GM18520 (cell line): ENCODE measurements around the gene ADAM33.

Experiments
- ATAC-seq: cut with Tn5 transposase; IDR thresholded peaks from one replicate; pipeline ENCODE4 v1.9.1; 2021; ENCODE audit not compliant: unreplicated experiment

The ADAM33 gene

DNA sequence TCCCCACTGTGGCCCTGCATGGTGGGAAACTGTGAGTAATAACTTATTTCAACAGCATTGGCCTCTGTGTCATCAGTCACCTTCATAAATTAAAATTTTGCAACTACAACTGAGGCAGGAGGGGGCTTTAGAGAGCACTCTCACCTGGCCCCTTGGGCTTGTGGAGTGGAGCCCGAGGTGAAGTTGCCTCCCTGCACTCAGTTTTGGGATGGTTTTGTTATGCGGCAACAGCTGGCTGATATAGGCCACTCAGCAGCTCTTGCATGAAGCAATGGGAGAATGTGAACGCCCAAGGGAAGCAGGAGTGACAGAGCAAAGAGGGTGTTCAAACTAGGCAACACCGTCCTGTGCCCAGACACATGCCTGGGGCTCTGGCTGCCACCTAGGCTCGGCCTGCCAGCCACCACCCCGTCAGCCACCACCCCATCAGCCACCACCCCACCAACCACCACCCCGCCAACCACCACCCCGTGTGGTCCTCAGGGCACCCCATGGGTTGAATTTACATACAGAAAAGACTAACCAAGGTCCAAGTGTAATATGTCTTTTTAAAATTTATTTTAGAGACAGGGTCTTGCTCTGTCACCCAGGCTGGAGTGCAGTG lies 14.3 kb downstream of the ADAM33 start:
- no peak for ATAC-seq

DNA sequence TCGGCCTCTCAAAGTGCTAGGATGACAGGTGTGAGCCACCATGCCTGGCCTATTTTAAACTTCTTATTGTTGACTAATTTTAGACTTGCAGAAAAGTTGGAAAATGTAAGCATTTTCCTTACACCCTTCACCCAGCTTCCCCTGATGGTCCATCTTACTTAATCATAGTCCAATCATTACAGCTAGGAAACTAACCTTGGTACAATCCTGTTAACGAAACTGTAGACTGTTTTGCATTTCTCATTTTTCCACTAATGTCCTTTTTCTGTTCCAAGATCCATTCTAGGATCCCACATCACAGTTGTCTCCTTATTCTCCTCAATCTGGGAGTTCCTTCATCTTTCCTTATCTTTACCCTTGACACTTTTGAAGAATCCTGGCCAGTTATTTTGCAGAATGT lies 18.0 kb downstream of the ADAM33 start:
- ATAC-seq: no peak

DNA sequence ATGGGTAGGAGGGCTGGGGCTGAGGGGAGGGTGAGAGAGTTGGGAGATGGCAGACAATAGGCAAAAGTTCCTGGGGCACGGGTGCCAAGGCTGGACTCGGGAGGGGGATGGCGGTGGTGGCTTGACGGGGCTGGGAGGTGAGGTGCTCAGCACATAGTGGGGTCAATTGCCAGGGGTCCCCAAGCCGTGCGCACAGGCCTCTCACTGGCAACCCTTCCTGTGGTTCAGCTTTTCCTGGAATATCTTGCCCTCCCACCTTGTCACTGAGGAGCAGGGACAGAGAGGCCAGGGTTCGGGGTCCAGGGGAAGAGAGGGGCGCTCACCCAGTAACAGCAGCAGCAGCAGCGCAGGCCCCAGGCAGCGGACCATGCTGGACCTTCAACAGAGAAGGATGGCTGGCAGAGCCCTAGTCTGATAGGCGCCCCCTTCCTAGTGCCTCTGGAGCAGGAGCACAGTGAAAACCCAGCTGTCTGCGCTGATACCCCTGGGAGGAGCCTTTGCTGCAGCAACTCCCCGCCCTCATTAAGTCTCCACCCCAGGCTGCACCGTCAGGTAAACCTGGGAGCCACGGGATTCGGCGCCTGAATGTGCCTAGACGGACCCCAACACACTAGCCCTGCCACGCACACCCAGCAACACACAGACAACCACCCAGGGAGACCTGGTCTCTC lies 18.6 kb downstream of the ADAM33 start, which contains the start of gene GFRA4:
TSS of gene GFRA4 (minus strand) at position 369 of the 671 bp plus-strand sequence. CDS start at position 369, 0 bp downstream.
- ATAC-seq: no peak

DNA sequence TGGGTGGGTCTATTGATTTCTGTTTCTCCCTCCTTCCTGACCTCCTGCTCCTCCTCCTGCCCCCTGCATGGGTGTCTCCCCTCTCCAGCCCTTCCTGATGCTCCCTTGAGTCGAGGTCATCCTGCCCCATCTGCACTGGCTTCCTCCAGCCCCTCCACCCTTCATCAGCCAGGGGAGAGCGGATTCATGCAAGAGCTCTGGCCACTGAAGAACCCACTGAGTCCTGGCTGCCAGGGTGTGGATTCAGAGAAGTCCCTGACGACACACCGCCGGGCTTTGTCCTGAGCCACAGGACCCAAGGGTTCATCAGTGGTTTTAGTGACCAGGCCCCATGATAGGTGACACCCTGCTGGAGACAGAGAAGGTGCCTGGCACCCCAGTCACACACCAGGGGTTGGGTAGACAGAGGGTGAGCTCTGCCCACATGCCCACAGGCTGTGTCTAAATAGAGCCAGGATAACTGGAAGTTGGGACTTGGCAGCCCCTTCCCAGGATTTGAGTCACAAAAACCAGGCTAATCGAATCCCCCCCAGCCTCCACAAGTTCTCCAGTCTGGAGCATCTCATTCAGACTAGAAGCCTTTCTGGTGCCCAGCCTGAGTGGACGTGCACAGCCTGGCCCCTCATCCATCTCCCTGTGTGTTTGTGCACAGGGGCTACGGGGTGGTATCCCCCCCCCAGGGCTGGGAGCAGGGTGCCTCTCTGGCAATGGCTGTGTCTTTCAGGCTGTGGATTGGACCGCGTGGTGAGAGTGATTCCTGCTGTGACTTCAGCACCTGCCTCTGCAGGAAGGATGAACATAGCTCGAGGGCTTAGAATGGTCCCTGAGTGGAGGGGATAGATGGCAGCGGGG lies 19.8 kb downstream of the ADAM33 start:
- no peak for ATAC-seq

DNA sequence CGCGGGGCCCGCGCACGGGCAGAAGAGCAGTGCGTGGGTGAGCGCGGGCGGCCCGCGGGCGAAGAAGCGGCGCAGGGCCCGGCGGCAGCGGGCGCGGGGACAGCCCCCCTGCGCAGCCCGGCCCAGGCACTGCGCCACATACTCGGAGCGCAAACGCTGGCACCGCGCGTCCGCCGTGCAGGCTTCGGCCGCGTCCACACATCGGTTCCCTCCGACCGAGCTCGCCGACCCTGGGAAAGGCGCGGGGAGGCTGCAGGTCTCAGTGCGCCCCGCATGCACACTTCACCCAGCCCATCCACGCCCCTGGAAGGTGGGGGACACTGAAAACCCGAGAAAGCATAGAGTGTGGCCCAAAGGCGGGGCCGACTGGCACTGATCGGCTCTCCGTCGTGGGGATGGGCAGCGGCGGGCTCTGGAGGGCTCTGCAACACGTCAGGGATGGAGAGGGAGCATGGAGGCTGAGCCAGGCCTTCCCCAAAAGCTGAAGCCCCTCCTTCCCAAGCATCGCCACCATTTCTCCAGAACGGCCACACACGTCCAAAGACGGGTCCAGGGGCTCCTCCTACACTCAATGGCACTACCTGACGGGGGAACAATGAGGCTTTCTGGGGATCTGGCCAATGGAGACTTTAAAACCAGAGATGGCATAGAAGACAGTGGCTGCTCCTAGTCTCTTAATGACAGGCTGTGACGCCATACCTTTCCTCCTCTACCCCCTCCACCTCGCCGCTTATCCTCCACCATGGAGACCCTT lies 20.6 kb downstream of the ADAM33 start:
- ATAC-seq: no peak

DNA sequence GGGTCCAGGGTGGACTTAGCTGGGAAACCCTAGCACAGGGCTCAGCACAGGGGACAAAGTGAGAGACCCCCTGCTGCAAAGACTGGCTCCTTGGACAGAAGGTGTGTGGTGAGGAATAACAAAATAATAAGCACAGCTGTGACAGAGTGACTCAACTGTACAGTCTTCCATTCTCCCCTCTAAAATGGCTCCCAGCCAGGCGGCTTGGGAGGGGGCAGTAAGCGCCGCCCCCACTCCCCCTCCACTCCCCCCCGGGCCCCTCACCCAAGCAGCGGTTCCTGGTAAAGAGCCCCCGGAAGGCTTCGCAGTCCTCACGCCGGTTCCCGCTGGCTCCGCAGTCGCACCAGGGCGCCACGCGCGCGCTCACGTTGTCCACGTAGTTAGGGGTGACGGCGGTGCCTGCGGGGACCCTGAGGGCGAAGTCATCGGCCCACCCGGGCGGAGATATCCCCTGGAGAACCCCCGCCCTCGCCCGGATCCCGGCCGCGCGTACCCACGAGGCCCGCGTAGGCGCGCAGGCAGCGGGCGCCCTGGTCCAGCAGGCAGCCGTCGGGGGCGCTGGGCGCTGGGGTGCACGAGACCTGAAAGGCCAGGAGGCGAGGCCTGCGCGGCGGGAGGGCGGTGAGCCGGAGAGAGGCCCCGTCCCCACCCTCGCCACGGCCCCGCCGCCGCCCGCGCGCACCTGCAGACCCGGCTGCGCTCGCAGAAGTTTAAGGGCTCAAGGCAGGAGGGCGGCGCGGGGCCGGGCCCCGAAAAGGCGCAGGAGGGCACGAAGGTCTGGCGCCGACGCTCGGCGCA lies 21.3 kb downstream of the ADAM33 start:
- no peak for ATAC-seq

DNA sequence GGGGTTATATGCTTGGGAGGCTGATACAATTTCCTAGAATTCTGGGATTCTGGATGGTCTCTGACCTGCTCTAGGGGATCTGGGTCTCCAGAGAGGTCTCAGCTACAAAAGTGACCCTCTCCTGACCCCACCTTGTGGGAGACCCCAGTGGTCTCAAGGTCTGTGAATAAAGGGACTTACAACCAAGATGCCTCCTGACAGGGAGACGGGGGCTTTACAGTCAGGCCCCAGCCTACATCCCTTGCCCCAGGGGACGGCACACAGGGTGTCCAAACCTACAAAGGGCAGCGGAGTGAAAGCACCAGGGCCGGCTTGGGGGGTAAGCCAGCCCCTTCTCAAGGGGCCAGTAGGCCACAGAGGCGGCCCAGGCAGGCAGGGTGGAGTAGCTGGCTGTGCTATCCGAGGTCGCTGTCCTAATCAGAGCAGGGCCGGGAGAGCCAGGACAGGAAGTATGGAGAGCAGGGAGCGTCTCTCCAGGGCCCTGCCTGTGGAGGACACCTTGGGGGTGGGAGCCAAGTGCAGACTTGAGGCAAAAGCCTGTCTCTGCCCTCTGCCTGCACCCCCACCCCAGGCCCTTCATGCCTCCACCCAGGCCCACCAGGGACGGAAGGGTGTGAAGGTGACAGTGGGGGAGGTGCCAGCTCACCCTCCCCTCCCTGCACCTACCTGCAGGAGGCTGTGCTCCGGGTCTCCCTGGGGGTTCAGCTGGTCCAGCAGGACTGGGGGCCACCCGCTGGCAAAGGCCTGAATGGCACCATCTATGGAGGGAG lies 22.1 kb downstream of the ADAM33 start:
- ATAC-seq: no peak

DNA sequence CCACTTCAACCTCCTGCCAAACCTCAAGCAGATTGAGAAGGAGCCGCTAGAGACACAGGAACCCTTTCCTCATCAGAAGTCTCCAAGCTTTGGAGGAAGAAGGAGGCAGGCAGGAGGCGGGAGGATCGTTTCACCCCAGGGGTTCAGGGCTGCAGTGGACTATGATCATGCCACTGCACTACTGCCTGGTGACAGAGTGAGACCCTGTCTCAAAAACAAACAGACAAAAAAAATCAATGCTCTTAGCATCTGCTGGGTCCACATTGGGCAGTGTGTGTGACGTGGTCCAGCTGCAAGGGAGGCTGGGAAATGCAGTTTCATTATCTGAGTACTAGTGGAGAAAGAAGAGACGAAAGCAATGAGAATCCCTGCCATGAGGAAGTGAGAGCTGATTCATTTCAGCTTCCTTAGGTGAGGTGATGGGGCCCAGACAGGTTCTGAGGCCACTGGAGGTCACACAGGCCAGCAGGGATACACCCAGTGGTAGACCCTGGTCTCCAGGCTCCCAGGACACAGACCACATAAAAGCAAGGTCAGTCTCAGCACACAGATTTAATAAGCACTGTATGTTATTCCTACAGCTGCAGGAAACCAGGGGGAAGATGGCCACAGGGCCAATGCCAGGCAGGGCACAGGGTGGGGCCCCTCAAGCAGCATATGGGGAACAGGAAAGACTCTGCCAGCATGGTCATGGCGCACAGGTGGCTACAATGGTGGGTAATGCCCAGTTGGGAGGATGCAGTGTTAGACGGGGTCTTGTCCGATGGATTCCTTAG lies 22.9 kb downstream of the ADAM33 start:
- ATAC-seq: peak; percentile 88

DNA sequence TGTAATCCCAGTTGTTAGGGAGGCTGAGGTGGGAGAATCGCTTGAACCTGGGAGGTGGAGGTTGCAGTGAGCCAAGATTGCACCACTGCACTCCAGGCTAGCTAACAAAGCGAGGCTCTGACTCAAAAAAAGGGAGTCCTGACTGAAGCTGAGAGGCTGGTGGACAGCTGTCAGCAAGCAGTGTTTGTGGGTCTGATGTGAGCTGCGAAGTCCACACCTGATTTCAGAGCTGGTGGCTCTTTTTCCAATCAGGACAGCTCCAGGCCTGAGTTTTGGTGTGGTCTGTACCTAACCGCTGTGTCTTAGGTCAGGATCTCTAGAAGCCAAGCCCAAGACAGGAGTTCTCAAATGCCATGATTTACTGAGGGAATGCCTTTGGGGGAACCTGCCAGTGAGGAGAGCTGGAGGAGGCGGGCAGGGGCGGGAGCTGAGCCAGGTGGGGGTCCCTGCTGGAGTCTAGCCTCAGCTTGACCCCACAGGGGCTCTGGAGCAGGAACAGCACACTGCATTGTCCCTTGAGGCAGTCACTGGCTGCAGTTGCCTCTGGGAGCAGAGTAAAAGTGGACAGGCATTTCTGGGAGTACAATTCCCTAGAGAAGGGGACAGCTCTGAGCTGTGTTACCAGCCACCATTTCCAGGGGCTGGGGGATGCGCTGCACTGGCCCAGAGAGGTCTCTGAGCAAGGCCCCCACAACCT lies 23.6 kb downstream of the ADAM33 start:
- no peak for ATAC-seq

DNA sequence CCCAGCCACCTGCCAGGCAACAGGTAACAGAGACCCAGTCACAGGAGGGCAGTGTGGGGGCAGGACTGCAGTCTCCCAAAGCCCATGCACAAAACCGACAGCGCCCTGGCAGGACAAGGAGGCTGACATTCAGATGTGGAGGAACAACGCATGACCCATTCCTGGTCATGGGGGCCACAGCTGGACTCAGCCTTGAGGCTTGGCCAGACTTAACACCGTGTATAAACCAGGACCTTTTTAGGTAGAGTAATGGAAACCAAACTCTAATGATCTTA lies 26.7 kb downstream of the ADAM33 start:
- no peak for ATAC-seq

DNA sequence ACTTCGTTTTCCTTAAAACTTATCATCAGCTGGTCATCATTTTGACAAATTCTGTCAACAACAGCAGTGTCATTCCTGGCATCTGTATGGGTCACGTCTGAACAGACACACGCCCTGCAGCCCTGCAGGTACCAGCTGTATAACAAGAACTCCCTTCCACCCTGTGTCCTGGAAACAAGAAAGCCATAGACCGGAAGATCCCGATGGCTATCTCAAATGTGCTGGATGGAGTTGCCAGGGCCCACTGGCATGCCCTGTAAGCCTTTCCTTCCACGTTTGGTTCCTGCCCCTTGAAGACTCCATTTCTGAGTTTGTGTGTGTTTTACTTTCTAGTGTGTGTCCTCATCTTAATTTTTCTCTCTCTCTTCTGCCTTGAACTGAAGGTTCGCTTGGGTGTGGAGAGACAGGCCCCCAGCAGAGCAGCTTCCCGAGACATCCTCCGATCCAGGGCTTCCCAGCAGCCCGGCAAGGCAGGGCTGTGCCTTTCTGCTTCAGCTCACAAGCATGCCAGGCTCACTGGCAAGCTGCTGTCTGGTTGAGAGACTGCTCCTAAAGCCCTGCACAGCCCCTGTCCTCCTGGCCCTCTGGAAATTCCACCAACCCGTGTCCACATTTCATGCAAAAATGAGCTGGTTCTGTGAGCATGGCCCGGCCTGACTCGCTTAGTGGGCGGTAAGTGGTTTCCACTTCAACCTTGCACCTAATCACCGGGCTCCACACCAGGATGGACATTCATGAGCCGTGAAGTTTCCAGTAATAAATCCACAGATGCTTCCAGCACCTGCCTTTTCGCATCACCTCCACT lies 27.3 kb downstream of the ADAM33 start:
- ATAC-seq: no peak

DNA sequence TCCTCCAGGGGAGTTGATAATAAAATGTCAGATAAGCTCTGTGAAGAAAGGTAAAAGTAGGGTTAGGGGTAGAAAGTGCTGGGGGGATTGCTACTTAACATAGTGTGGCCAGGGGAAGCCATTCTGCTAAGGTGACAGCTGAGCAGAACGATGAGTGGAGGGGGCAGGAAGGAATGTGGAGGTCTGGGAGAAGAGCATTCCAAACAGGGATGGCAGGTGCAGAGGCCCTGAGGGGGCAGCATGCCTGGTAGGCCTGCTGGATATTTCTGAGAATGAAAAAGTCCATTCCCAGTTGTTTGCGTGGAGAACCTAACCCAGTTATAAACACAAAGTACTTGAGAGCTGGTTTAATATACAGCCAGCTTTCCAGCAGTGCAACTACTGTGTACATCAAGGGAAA lies 27.9 kb downstream of the ADAM33 start:
- no peak for ATAC-seq

DNA sequence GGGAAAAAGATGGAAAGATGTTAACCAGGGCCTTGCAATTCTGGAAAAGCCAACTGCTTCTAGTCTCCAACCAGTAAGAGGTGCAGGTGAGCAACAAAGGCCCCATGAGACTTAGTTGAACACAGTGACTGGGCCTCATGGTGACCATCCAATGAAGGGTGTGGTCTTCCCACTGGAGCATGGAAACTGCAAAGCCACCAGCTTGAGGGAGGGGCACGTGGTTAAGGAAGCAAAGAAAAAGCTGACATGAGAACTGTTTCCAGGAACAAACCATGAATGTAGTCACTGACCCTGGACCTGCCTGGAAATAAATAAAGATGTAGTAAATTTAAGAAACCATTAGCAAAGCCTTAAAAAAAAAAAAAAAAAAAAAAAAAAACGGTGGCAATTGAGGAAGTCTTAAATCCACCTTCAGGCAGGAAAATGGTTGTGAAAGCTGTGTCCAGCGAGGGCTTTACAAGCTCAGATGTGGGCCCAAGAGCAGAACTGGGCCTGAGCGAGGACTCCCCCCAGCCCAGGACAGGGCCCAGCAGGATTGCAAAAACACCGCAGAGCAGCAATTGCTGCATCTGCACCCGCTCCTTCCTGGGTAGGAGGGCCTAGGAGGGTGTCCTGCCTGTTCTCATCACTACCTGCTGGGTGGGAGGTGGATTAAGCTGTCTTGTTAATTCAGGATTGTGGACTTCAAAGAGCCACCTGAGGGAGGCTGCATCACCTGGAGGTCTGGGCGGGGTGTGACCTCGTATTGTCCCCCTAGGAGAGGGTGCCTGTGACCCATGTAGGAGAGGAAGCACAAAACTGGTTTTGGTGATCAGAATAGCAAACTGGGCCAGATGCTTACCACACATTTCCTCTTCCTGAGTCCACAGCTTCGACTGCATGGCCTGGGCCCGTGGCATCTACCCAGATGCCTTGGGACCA lies 28.9 kb downstream of the ADAM33 start:
- no peak for ATAC-seq

DNA sequence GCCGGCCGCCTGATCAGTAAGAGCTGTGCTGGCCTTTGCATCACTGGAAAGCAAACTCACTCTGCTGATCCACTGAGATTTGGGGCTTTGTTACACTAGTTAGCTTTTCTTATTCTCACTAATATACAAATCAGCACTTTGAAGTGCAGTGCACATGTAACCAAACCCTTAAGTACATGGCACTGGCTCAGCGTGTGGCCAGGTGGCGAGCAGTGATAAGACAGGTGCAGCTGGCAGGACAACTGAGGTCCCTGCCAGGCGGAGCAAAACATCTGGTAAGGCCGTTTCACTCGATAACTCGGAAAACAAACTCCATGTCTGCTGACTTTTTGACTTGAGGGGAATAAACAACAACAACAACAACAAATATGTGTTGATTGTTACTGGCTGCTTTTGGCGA lies 29.6 kb downstream of the ADAM33 start:
- ATAC-seq: no peak

DNA sequence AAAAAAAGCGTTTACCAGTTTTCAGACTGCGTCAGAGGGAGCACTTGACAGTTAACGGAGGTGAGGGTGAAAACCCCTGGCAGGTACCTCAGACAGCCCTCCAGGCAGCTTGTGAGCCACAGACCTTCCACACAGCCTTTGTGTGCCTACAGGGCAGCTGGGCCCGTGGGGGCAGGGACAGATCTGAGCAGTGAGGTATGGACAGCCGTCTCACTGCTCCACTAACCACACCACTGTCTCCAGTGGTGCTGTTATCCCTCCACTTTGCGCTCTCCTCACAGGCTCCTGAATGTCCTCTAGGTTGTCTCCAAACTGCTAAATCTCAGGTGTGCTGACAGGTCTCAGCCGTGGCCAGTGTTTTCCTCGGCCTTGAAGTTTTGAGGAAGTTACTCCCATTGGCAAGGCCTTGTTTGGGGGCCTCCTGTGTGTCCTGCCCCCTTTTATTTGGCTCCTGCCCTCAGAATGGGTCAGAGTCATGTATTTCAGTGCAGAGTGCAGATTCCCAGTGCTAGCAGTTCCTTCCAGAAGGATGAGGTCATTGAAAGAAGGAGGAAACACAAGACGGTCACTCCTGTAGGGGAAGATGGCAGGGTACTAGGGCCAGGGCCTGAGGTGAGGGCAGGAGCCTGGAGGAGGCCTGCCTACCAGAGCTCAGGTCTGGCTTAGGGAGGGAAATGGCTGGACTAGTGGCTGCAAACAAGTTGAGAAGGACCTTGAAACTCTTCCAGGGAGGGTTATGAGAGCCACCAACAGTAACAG lies 30.4 kb downstream of the ADAM33 start:
- ATAC-seq: no peak

DNA sequence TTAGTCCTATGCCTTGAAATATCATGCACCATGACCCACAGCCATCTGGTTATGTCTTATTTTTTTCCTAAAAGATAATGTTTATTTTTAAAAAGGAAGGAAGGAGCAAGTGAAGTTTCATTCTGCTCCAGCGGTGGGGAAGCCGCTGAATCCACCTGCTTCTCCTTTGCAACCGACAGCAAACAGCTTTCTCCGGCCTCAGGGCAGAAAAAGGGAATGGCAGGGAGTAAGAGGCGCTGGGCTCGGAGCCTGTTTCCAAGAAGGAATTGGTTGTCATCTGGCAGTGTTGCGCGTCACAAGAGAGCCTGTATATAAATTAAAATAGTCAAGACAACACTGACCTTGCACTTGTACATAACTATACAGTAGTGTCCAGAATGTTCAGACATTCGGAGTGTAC lies 32.9 kb downstream of the ADAM33 start:
- no peak for ATAC-seq
